Hepatocyte (in vitro differentiated cells): ENCODE data around the gene COL6A3.

Experiments
- CTCF ChIP-seq: fragments of 200-600 bp; sonication (generic); IDR thresholded peaks from 2 replicates; pipeline ENCODE4 v1.5.1; 2016; ENCODE audit warnings: antibody characterized with exemption, mild to moderate bottlenecking; ENCODE audit not compliant: poor library complexity
- EZH2 ChIP-seq: fragments of 200-600 bp; sonication (generic); IDR thresholded peaks from 2 replicates; pipeline ENCODE4 v1.6.1; 2016; ENCODE audit warnings: antibody characterized with exemption, mild to moderate bottlenecking, borderline replicate concordance
- EZH2phosphoT487 ChIP-seq: fragments of 200-600 bp; sonication (generic); IDR thresholded peaks from one replicate; pipeline ENCODE4 v1.6.1; 2018; ENCODE audit warnings: antibody characterized with exemption, mild to moderate bottlenecking, low read depth, moderate library complexity; ENCODE audit not compliant: unreplicated experiment, severe bottlenecking

- TF ChIP-seq CTCF (no peak), EZH2 (no peak), EZH2phosphoT487 (no peak)
Observed at GRCh38 chr2:237423891-237424290, 9.9 kb upstream of the COL6A3 start.
